HG03280 (cell line): ENCODE measurements around the gene OLFML2B.
"Not testable (repeated sequence)": the region's sequence is repeated elsewhere in the genome, so short reads cannot be mapped to it uniquely, and the experiment has no call there.

Source experiments
- ATAC-seq: cut with Tn5 transposase; IDR thresholded peaks from one replicate; pipeline ENCODE4 v1.9.1; 2021; ENCODE audit warnings: mild to moderate bottlenecking, moderate library complexity; ENCODE audit not compliant: unreplicated experiment

Gene OLFML2B

DNA sequence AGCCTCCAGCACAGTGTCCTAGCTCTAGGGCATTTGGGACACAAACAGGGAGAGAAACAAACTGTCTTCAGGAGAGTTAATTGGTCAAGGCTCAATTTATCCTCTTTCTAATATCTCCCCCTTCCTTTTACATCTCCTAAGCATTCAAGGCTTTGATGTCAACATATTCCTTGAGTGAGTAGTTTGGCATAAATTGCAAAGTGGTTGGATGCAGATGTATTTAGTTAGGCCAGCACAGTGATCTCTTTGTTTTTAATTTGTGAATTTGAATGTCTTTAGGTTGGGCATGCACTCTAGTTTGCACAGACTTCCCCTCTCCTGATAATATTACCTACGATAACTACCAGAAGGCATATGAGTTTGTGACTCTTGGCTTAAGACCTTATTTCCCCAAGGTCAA, 12.5 kb upstream of the OLFML2B start:
- no peak for ATAC-seq

DNA sequence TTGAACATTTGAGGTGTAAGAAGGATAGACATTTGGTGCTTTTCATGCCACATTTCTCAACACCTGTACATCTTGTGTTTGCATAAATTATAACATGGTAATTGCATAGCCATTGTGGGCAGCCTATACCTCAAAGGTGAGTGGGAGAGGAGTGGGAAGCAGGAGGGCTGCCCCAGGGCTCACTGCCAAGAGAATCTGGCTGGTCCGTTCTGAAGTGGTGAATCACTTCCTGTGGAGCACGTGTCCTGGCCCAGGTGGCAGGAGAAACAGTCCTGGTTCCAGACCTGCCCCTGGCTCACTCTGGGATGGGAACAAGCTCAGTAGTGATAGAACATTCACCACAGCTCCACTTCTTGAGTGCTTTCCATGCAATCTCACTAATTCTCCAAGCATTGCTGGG, 11.6 kb upstream of the OLFML2B start:
- ATAC-seq = no peak

DNA sequence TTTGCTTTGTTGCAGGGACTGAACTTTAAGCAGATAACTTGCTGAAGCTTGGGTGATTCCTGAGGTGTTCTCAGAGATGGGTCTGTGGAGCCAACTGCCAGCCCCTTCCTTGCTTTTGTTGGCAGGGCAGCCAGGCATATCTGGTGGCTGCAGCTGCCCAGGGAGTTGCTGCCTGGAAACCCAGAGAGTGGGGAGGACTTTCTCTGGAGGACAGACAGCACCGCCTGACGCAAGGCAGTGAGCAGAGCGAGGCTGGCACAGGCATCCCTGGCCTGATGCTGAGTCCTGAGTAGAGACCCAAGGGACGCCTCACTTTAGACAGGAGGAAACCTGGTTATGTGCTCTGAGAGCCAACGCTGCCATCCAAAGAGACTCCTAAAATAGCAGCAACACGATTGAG, 9.8 kb upstream of the OLFML2B start:
- ATAC-seq = no peak

DNA sequence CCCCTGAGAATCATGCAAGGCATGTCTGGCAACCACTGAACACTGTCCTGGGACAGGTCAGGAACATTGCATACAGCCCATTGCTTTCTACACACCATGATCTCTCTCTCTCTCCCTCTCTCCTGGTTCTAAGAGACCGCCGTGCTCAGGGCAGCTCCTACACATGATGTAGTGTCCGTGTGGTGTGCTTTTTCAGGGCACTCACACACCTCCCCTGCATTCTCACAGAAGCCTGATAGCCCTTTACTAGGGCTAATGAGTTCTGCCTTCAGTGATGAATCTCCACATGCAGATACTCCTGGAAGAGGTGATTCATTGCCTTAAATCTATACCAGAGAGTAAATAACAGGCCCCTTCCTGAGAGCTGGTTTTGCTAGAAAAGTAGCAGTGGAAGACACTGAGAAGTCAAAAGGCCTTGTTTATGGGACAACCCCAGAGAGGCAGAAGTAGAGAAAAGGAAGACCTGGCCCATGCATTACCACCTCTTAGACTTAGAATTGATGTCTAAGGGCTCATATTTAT, 7.2 kb upstream of the OLFML2B start:
- ATAC-seq = no peak

DNA sequence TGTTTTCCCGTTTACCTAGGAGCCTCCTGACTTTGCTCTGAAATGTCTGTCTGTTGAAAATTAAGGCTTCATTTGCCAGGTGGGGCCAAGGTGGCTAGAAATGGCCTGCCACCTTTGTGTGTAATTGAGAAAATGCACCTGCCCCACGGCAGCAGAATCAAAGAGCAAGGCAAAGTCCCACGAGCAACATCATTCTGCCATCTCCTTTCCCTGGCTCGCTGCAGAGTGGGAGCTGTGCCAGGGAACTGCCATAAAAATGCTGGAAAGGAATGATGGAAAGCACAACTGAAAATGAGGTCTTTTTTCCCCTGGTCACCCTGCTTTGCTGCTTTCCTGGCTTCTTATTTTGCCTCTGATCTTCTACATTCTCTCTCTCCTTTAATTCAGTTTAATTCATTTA, 5.5 kb upstream of the OLFML2B start:
- ATAC-seq = no peak

- ATAC-seq = no peak
These were observed 5.1 kb upstream of the OLFML2B start for GRCh38 chr1:162028726-162029125.

GRCh38 chr1:162026881-162027280, 3.2 kb upstream of the OLFML2B start:
- ATAC-seq = no peak

- no peak for ATAC-seq
These were observed 1.9 kb upstream of the OLFML2B start for GRCh38 chr1:162025541-162025940.

DNA sequence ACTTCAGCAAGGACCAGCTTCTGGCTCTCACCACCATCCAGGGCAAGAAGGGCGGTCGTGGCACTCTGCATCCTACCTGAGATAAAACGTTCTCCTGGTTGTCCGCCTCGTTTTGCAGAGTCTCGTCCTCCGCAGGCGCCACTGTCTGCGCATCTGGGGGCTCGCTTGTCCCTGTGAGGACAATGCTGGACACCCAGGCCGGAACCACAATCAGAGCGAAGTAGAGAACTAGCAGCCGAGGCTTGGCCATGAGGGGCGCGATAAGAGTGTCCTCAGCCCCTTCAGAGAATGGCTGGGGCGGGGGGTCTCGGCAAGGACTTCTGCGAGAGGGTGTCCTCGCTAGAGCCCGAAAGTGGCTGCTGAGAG, 505 bp downstream of the OLFML2B start:
- ATAC-seq = no peak

DNA sequence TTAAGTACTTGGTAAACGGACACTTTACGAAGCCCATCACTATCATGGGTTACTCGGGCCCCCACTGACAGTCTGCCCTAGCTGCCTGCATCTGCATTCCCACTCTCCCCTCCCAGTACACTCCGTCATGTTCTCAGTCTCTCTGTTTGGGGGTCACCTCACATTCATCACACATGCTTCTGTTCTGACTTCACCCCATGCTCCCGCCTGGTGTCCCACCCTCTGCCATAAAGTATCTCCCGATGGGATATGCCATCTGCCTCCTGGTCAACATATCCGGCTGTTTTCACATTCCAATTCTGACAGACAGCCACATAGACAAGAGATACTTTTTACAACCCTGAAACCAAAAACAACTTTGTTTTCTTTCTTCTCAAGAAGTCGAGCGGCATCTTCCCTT, 1.0 kb downstream of the OLFML2B start:
- no peak for ATAC-seq

GRCh38 chr1:162021124-162021523, 2.5 kb downstream of the OLFML2B start:
- ATAC-seq = no peak

DNA sequence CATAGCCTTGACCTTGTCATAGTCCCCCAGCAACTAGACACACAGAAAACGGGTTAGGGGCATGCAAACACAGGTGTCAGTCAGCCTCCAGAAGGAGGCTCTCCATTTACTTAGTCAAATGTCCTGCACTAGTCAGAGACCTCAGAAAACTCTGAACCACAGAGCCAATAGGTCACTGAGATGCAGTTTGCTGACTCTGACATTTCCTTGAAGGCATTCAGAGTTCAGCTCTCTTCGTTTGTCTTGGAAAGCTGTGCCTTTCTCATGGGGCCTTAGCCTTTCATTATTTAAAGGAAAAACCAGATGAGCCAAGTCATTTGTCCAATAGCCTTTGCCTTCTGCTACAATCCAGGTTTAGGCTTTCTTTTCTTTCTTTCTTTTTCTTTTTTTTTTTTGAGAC, 3.5 kb downstream of the OLFML2B start:
- no peak for ATAC-seq

DNA sequence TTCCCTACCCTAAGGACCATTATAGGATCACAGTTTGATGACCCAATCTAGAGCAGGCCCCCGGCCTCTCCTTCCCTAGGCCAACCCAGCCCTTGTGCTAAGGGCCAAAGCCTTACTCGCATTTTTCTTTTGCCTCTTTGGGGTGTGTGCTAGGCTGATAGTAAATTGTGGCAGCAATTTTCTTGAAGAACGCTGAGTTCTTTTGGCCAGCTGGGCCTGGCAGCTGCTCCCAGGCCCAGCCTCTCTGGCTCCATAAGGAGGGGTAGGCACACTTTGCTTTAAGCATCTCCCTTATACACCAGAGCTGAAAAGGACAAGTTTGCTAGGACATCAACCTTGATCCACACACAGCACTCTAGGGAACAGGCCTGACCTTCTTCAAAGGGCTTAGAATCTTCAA, 4.2 kb downstream of the OLFML2B start:
- no peak for ATAC-seq

- ATAC-seq = no peak
These were observed 4.7 kb downstream of the OLFML2B start for GRCh38 chr1:162019006-162019405.

DNA sequence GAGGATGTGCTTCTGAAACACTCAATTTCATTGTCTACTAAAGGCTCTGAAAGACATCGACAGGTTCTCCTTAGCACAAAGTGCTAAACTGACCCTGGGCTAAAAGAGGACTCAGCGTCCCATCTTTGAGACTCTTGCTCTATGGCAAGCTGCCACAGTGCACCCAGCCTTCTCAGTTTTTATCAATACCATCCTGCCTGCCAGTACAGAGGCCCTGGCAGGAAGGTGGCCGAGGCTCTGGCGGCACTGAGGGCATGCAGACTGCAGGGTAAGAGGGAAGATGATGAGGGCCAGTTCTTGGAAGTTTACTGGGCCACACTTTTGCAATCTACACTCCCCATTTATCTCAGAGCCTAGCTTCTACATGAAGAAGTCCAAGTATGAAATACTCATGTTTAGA, 5.3 kb downstream of the OLFML2B start:
- no peak for ATAC-seq

DNA sequence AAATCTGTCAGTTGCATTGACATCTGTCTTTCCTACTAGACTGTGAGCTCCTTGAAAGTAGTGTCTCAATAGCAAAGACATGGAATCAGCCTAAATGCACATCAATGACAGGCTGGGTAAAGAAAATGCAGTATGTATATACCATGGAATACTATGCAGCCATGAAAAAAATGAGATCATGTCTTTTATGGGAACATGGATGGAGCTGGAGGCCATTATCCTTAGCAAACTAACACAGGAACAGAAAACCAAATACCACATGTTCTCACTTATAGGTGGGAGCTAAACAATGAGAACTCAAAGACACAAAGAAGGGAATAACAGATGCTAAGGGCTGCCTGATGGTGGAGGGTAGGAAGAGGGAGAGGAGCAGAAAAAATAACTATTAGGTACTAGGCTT, 5.9 kb downstream of the OLFML2B start:
- ATAC-seq = not testable (repeated sequence)

GRCh38 chr1:162016631-162017030, 7.0 kb downstream of the OLFML2B start:
- no peak for ATAC-seq

GRCh38 chr1:162015196-162015595, 8.5 kb downstream of the OLFML2B start:
- ATAC-seq = no peak

- ATAC-seq = no peak
These were observed 9.5 kb downstream of the OLFML2B start for GRCh38 chr1:162014202-162014601.

- ATAC-seq = no peak
These were observed 10.4 kb downstream of the OLFML2B start for GRCh38 chr1:162013289-162013688.

GRCh38 chr1:162011337-162012012, 12.2 kb downstream of the OLFML2B start:
- no peak for ATAC-seq

DNA sequence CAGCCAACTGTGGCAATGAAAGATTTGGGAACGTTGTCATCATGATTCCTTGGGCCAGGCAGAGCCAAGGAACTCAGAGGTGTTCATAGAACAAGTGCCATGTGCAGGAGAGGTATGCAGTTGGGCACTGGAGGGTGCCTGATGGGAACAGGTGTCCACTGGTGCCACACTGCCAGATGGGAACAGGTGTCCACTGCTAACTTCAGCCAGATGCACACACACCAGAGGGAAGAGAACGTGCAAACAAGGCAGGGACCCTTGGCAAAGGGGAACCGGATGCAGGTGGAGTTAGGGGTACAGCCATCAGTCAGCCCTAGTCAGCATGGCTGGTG, 13.5 kb downstream of the OLFML2B start:
- ATAC-seq = no peak

DNA sequence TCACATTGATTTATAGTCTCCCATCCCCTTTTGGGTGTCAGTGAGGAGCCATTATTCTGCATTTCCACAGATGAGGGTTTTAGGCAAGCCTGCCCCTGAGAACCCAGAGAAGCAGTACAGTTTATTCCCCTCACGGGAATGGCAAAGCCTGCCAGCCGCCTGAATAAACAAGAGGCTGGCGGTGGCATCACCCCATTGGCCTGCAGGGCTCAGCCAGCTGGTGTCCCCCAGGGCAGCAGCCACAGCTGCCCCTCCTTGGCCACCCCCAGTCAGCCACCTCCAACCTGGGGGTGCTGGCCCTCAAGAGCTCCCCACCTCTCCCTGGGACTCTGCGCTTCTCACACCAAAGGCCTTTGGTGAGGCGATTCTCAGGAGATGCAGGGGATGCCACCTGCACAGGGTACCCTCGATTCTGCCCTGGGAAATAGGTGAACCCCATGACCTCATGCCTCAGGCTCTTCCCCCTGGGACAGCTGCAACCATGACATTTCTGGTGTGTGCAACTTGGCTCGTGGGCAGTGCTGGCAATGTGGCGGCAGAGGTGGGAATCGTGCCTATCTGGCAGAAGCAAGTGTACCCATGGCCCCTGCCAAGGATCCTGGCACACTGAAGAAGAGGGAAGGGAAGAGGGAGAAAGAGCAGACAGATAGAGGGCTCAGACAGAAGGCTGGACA, 14.0 kb downstream of the OLFML2B start:
- no peak for ATAC-seq
